Measurements from ENCODE around the gene TSEN2. TPM values are rescaled to one million over a fixed set of nuclear protein-coding genes. Genes with fewer than 3 reads are reported as not detected.

The TSEN2 gene
- total RNA-seq, 2 experiments from 2014 or later: 19.4 to 21.4 TPM

DNA sequence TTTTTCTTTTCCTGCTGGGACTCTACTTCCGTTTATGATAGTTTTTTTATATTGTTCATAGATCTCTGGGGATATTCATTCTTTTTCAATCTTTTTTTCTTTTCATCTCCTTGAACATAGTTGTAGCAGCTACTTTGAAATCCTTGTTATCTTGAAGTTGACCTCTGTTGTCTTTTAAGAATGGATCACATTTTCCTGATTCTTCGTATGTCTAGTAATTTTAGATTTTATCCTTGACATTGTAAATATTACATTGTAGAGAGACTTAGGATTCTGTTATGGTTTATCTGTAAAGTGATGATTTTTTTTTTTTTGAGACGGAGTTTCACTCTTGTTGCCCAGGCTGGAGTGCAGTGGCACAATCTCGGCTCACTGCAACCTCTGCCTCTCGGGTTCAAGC lies 93.1 kb downstream of the TSEN2 start:
- no peaks in the 10 kb centered on the region for H3K9me3 Mint-ChIP-seq
- ChIA-PET CTCF (interaction anchor here (1.5 kb wide), 1 partner anchor 13 kb away, joined by 4 read pairs; no protein-coding TSS in a partner anchor), POLR2A (interaction anchor here (1.6 kb wide), 1 partner anchor 30 kb away, joined by 3 read pairs; no protein-coding TSS in a partner anchor)
- intact Hi-C loops (cut with micrococcal nuclease): no loop called here
- H3K27ac Mint-ChIP-seq: no peak overlapping the region
- H3K4me3 Mint-ChIP-seq: no peak overlapping the region
- peaks cover 4% of the 10 kb centered on the region for H3K4me1 Mint-ChIP-seq (ENCODE audit: low read depth)
- no peaks in the 10 kb centered on the region for H3K27me3 Mint-ChIP-seq
- peaks cover 67% of the 10 kb centered on the region for H3K36me3 Mint-ChIP-seq (ENCODE audit: low read depth)
- TF ChIP-seq, protein P1, sequence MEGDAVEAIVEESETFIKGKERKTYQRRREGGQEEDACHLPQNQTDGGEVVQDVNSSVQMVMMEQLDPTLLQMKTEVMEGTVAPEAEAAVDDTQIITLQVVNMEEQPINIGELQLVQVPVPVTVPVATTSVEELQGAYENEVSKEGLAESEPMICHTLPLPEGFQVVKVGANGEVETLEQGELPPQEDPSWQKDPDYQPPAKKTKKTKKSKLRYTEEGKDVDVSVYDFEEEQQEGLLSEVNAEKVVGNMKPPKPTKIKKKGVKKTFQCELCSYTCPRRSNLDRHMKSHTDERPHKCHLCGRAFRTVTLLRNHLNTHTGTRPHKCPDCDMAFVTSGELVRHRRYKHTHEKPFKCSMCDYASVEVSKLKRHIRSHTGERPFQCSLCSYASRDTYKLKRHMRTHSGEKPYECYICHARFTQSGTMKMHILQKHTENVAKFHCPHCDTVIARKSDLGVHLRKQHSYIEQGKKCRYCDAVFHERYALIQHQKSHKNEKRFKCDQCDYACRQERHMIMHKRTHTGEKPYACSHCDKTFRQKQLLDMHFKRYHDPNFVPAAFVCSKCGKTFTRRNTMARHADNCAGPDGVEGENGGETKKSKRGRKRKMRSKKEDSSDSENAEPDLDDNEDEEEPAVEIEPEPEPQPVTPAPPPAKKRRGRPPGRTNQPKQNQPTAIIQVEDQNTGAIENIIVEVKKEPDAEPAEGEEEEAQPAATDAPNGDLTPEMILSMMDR (IDR thresholded peaks at IDR 0.05): no peak
- DNase-seq: no peak
- no peak for ATAC-seq

DNA sequence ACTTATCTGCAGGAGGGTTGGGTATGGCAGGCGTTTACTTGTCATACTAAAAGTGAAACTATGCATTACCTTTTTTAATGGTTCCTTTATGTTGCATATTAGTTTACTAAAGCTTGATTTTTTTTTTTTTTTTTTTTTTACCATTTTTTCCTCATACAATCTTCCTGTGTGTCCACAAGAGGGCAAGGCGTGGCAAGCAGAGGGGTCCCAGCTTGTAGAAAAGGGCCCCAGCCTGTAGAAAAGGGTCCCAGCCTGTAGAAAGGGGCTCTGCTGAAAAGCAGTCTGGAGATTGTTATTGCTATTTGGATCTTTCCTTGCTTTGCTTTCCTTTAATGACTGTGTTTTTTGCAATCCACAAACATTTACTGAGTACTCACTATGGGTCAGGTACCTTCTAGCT lies 94.5 kb downstream of the TSEN2 start:
- peaks cover 68% of the 10 kb centered on the region for H3K36me3 Mint-ChIP-seq (ENCODE audit: low read depth)
- ATAC-seq (no peak), DNase-seq (no peak)
- no peak overlapping the region for H3K4me3 Mint-ChIP-seq
- TF ChIP-seq, protein P1 (IDR thresholded peaks at IDR 0.05): peak; percentile 33
- intact Hi-C loops (cut with micrococcal nuclease): no loop called here
- H3K27me3 Mint-ChIP-seq: no peaks in the 10 kb centered on the region
- H3K27ac Mint-ChIP-seq: peak overlapping the region; percentile 2
- POLR2A ChIA-PET: interaction anchor here (0.9 to 1.6 kb wide), 4 partner anchors 14 to 84 kb away, joined by 3 to 4 read pairs (median 3); no protein-coding TSS in a partner anchor
- peaks cover 4% of the 10 kb centered on the region for H3K4me1 Mint-ChIP-seq (ENCODE audit: low read depth)
- H3K9me3 Mint-ChIP-seq: no peaks in the 10 kb centered on the region
- CTCF ChIA-PET: interaction anchor here (0.9 to 1.5 kb wide), 9 partner anchors 11 to 232 kb away, joined by 3 to 4 read pairs (median 3); no protein-coding TSS in a partner anchor

DNA sequence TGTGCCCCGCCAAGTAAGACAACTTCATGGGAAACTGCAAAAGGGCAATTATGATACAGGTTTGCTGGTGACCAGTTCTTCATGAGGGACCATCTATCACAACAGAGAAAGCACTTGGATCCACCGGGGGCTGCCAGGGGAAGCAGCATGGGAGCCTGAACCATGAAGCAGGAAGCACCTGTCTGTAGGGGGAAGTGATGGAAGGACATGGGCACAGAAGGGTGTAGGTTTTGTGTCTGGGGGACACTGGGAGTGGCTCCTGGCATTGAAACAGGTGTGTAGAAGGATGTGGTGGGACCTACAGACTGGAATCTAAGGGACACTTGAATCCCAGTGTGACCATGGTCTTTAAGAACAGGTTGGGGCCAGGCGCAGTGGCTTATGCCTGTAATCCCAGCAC lies 95.2 kb downstream of the TSEN2 start:
- H3K36me3 Mint-ChIP-seq (ENCODE audit: low read depth): peaks cover 64% of the 10 kb centered on the region
- no peaks in the 10 kb centered on the region for H3K27me3 Mint-ChIP-seq
- POLR2A ChIA-PET: interaction anchor here (1.1 kb wide), 1 partner anchor 15 kb away, joined by 3 read pairs; no protein-coding TSS in a partner anchor
- TF ChIP-seq, protein P1 (IDR thresholded peaks at IDR 0.05): no peak
- peaks cover 4% of the 10 kb centered on the region for H3K4me1 Mint-ChIP-seq (ENCODE audit: low read depth)
- H3K9me3 Mint-ChIP-seq: no peaks in the 10 kb centered on the region
- intact Hi-C loops (cut with micrococcal nuclease): no loop called here
- DNase-seq (no peak), ATAC-seq (no peak)
- peak overlapping the region; percentile 54 for H3K27ac Mint-ChIP-seq
- no peak overlapping the region for H3K4me3 Mint-ChIP-seq
- CTCF ChIA-PET: interaction anchor here (0.9 to 1.5 kb wide), 4 partner anchors 13 to 232 kb away, joined by 3 to 4 read pairs (median 3); no protein-coding TSS in a partner anchor

DNA sequence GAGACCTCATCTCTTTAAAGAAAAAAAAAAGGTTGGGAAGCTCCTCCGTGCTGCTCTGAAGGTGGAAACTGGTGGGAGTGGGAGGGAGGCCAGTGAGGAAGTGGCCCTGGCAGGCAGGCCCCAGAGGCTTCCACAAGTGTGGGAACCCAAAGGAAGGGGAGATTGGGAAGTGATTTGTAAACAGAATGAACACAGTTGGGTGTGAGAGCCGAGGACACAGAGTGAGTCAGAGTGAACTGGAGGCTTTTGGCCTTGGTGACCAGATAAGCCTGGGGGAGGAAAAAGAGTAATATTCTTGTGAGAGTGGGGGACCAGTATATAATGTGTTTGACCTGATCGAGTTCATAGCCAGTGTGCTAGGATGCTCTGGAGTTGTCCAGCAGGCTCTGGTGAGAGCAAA lies 95.6 kb downstream of the TSEN2 start:
- ATAC-seq (no peak), DNase-seq (no peak)
- ChIA-PET POLR2A (interaction anchor here (1.1 kb wide), 1 partner anchor 15 kb away, joined by 3 read pairs; no protein-coding TSS in a partner anchor), CTCF (no interaction called here)
- H3K9me3 Mint-ChIP-seq: no peaks in the 10 kb centered on the region
- H3K27me3 Mint-ChIP-seq: no peaks in the 10 kb centered on the region
- H3K27ac Mint-ChIP-seq: peak overlapping the region; percentile 54
- TF ChIP-seq, protein P1 (IDR thresholded peaks at IDR 0.05): no peak
- H3K4me3 Mint-ChIP-seq: no peak overlapping the region
- H3K36me3 Mint-ChIP-seq (ENCODE audit: low read depth): peaks cover 64% of the 10 kb centered on the region
- peaks cover 4% of the 10 kb centered on the region for H3K4me1 Mint-ChIP-seq (ENCODE audit: low read depth)
- intact Hi-C loops (cut with micrococcal nuclease): no loop called here

DNA sequence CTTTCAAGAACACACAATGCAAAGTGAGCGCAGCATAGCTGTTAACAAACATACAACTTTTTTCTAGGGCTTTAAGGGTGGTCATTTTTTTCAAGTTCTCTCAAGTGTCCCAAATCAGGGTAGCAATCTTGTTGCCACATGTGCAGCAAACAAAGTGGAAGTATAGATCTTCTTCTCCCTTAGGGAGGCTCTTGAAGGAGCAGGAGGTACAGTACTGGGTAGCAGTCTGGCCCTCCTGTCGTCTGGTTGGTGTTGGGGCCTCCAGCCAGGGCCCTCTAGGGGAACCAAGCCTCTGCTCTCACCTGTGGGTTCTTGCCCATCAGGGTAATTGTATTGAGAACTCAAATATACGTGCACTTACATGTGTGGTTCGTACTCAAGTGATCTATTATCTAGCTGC lies 98.5 kb downstream of the TSEN2 start:
- no peaks in the 10 kb centered on the region for H3K27me3 Mint-ChIP-seq
- H3K27ac Mint-ChIP-seq: no peak overlapping the region
- ChIA-PET POLR2A (interaction anchor here (1.0 to 1.1 kb wide), 2 partner anchors 14 to 26 kb away, joined by 4 read pairs; no protein-coding TSS in a partner anchor), CTCF (interaction anchor here (0.7 to 1.3 kb wide), 3 partner anchors 14 to 137 kb away, joined by 3 to 4 read pairs (median 3); no protein-coding TSS in a partner anchor)
- TF ChIP-seq, protein P1 (IDR thresholded peaks at IDR 0.05): no peak
- DNase-seq (no peak), ATAC-seq (no peak)
- H3K9me3 Mint-ChIP-seq: no peaks in the 10 kb centered on the region
- intact Hi-C loops (cut with micrococcal nuclease): no loop called here
- peaks cover 4% of the 10 kb centered on the region for H3K4me1 Mint-ChIP-seq (ENCODE audit: low read depth)
- H3K36me3 Mint-ChIP-seq (ENCODE audit: low read depth): peaks cover 39% of the 10 kb centered on the region
- H3K4me3 Mint-ChIP-seq: no peak overlapping the region
